HepG2 (cell line): ENCODE results near the gene APOA1. TPM values are rescaled to one million over a fixed set of nuclear protein-coding genes. Genes with fewer than 3 reads are reported as not detected.

Experiments used
- ARNT2 ChIP-seq: sonication (generic); formaldehyde crosslinking; IDR thresholded peaks from 2 replicates; pipeline ENCODE4 v1.8.0; 2022; ENCODE audit warnings: mild to moderate bottlenecking, low read depth, missing genetic modification reagents, moderate library complexity
- HIVEP1 ChIP-seq: sonication (generic); formaldehyde crosslinking; IDR thresholded peaks from 2 replicates; pipeline ENCODE4 v1.4.0; 2020; ENCODE audit warnings: mild to moderate bottlenecking, missing genetic modification reagents
- HNF4A ChIP-seq: sonication (generic); formaldehyde crosslinking; IDR thresholded peaks from 2 replicates; pipeline ENCODE4 v1.4.0; 2020; ENCODE audit warnings: missing genetic modification reagents
- IKZF4 ChIP-seq: sonication (generic); formaldehyde crosslinking; IDR thresholded peaks from 2 replicates; pipeline ENCODE4 v1.5.1; 2020; ENCODE audit warnings: borderline replicate concordance, mild to moderate bottlenecking, low read depth, missing genetic modification reagents; ENCODE audit errors: not compliant biosample characterization
- KAT8 ChIP-seq: IDR thresholded peaks from 2 replicates; pipeline ENCODE4 v1.6.1; 2016; ENCODE audit warnings: missing genetic modification reagents, missing compliant biosample characterization
- SALL2 ChIP-seq: sonication (generic); formaldehyde crosslinking; IDR thresholded peaks from 2 replicates; pipeline ENCODE4 v1.8.1; 2023; ENCODE audit warnings: mild to moderate bottlenecking, missing genetic modification reagents, inconsistent platforms
- SIN3B ChIP-seq: fragments of 150-350 bp; IDR thresholded peaks from 2 replicates; pipeline ENCODE4 v1.6.1; 2014; ENCODE audit warnings: low read length
- SOX5 ChIP-seq: IDR thresholded peaks from 2 replicates; pipeline ENCODE4 v1.6.1; 2016; ENCODE audit warnings: borderline replicate concordance
- ZBTB40 ChIP-seq, 2 experiments: fragments of 450-650 bp in 1 of 2; sonication (generic) in 1 of 2; formaldehyde crosslinking in 1 of 2; IDR thresholded peaks; 2 replicates each; pipeline versions ENCODE4 v1.6.1 to v1.8.0; 2016 to 2022; ENCODE audit warnings: antibody characterized with exemption in 1 of 2, mild to moderate bottlenecking in 1 of 2, missing genetic modification reagents in 1 of 2
- ZFAT ChIP-seq: sonication (generic); formaldehyde crosslinking; conservative IDR thresholded peaks from 2 replicates; pipeline ENCODE4 v1.8.1; 2023; ENCODE audit warnings: missing genetic modification reagents, inconsistent platforms
- ZNF558 ChIP-seq: sonication (generic); formaldehyde crosslinking; IDR thresholded peaks from 2 replicates; pipeline ENCODE4 v1.9.0; 2022; ENCODE audit warnings: mild to moderate bottlenecking, missing genetic modification reagents, borderline replicate concordance
- ZNF775 ChIP-seq: sonication (generic); formaldehyde crosslinking; IDR thresholded peaks from 2 replicates; pipeline ENCODE4 v1.4.0; 2020; ENCODE audit warnings: missing genetic modification reagents, mild to moderate bottlenecking, moderate library complexity, borderline replicate concordance
- polyA plus RNA-seq, 8 experiments: library from polyadenylated mRNA; depleted of rRNA in 3 of 8; stranded (reverse) in 7 of 8; unstranded in 1 of 8; fragments of >200 nt; fragmentation: Illumina TruSeq in 4 of 8; extraction: Trizol in 4 of 8; gene quantifications; 2 replicates each; pipeline versions ENCODE4 v1.2.1 to v1.2.3, GENCODE V29; 2011 to 2016; ENCODE audit warnings: low read depth in 4 of 8, missing spikeins in 1 of 8, mixed read lengths in 1 of 8; ENCODE audit not compliant: insufficient read depth in 1 of 8
- total RNA-seq, 5 experiments: library from RNA; depleted of rRNA; stranded (reverse); fragments of >200 nt; fragmentation: Illumina TruSeq; extraction: Trizol; gene quantifications; 2 replicates each; pipeline ENCODE4 v1.2.3, GENCODE V29; 2016; ENCODE audit warnings: low read depth in 1 of 5
- TF ChIP-seq, protein P1 (sequence below): sonication (generic); formaldehyde crosslinking; IDR thresholded peaks from 2 replicates; pipeline ENCODE4 v1.9.0; 2021; ENCODE audit warnings: mild to moderate bottlenecking, missing genetic modification reagents

Gene APOA1
- total and polyA plus RNA-seq, 2 of the 13 experiments (the other 11 are each of a cell fraction or from before 2014, with no cell fraction given) = 1,973 to 5,485 TPM

GRCh38 chr11:116838321-116839084, 1.1 kb upstream of the APOA1 start (continued):
- TF ChIP-seq ZBTB40 (IDR thresholded peaks at IDR 0.05) (no peak), ZBTB40 (CRISPR knock-in tag; IDR thresholded peaks at IDR 0.05) (0 out of 2 replicates have a peak, but pooled peaks have one; percentile 43), IKZF4 (CRISPR knock-in tag) (no peak), HIVEP1 (no peak), ARNT2 (CRISPR knock-in tag) (no peak), SOX5 (CRISPR knock-in tag) (peak; percentile 43), ZFAT (CRISPR knock-in tag) (no peak), KAT8 (no peak), HNF4A (CRISPR knock-in tag) (peak; percentile 89), ZNF558 (CRISPR knock-in tag) (no peak), ZNF775 (CRISPR knock-in tag) (no peak), SALL2 (CRISPR knock-in tag) (no peak), SIN3B (no peak)
- TF ChIP-seq, protein P1, sequence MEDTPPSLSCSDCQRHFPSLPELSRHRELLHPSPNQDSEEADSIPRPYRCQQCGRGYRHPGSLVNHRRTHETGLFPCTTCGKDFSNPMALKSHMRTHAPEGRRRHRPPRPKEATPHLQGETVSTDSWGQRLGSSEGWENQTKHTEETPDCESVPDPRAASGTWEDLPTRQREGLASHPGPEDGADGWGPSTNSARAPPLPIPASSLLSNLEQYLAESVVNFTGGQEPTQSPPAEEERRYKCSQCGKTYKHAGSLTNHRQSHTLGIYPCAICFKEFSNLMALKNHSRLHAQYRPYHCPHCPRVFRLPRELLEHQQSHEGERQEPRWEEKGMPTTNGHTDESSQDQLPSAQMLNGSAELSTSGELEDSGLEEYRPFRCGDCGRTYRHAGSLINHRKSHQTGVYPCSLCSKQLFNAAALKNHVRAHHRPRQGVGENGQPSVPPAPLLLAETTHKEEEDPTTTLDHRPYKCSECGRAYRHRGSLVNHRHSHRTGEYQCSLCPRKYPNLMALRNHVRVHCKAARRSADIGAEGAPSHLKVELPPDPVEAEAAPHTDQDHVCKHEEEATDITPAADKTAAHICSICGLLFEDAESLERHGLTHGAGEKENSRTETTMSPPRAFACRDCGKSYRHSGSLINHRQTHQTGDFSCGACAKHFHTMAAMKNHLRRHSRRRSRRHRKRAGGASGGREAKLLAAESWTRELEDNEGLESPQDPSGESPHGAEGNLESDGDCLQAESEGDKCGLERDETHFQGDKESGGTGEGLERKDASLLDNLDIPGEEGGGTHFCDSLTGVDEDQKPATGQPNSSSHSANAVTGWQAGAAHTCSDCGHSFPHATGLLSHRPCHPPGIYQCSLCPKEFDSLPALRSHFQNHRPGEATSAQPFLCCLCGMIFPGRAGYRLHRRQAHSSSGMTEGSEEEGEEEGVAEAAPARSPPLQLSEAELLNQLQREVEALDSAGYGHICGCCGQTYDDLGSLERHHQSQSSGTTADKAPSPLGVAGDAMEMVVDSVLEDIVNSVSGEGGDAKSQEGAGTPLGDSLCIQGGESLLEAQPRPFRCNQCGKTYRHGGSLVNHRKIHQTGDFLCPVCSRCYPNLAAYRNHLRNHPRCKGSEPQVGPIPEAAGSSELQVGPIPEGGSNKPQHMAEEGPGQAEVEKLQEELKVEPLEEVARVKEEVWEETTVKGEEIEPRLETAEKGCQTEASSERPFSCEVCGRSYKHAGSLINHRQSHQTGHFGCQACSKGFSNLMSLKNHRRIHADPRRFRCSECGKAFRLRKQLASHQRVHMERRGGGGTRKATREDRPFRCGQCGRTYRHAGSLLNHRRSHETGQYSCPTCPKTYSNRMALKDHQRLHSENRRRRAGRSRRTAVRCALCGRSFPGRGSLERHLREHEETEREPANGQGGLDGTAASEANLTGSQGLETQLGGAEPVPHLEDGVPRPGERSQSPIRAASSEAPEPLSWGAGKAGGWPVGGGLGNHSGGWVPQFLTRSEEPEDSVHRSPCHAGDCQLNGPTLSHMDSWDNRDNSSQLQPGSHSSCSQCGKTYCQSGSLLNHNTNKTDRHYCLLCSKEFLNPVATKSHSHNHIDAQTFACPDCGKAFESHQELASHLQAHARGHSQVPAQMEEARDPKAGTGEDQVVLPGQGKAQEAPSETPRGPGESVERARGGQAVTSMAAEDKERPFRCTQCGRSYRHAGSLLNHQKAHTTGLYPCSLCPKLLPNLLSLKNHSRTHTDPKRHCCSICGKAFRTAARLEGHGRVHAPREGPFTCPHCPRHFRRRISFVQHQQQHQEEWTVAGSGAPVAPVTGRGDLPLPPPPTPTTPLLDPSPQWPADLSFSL = no peak
